ENCODE results near the gene PI4KA. TPM values are rescaled to one million over a fixed set of nuclear protein-coding genes. Genes with fewer than 3 reads are reported as not detected.

PI4KA gene
- total RNA-seq, 1 experiment from 2014 or later = 65.8 TPM

- H3T11ph ChIP-seq (ENCODE audit: low read length) = no peak overlapping the region
- no peak overlapping the region for H2BK120ac ChIP-seq (ENCODE audit: low read depth, low read length, poor library complexity, severe bottlenecking)
- no peak overlapping the region for H2BK20ac ChIP-seq (ENCODE audit: low read depth, low read length, poor library complexity, severe bottlenecking)
- H3K27ac ChIP-seq (ENCODE audit: insufficient read length, low read depth, low read length) = no peak overlapping the region
- H3K9me3 Mint-ChIP-seq = no peaks in the 10 kb centered on the region
- no peak overlapping the region for H3K4ac ChIP-seq (ENCODE audit: low read depth, low read length)
- no peaks in the 10 kb centered on the region for H4K20me1 ChIP-seq (ENCODE audit: control insufficient read depth, insufficient read depth, insufficient read length)
- H2BK5ac ChIP-seq (ENCODE audit: insufficient read length, low read length) = no peak overlapping the region
- H3K4me1 ChIP-seq (ENCODE audit: insufficient read depth, low read length) = no peaks in the 10 kb centered on the region
- H3K23me2 ChIP-seq (ENCODE audit: insufficient read length, low read depth, low read length, poor library complexity, severe bottlenecking) = no peaks in the 10 kb centered on the region
- H4K91ac ChIP-seq (ENCODE audit: insufficient read length, low read depth, low read length) = no peak overlapping the region
- no peak overlapping the region for H4K8ac ChIP-seq (replicated peaks; ENCODE audit: insufficient read length, low read depth, low read length)
- DNase-seq = no peak
- H3K18ac ChIP-seq (ENCODE audit: insufficient read length, low read depth, low read length) = no peak overlapping the region
- no peak overlapping the region for H2AK5ac ChIP-seq (ENCODE audit: insufficient read length, low read length)
- no peak overlapping the region for H4K5ac ChIP-seq (ENCODE audit: insufficient read length, low read depth, low read length)
- H3K4me3 Mint-ChIP-seq = no peak overlapping the region
- TF ChIP-seq CTCF (conservative IDR thresholded peaks at IDR 0.05) = no peak
- H3K27ac Mint-ChIP-seq = peak overlapping the region in 1 of 3 experiments; percentile 66; a peak in 2 of 7 replicates
- H3K27me3 ChIP-seq (ENCODE audit: insufficient read depth, low read length) = no peaks in the 10 kb centered on the region
- H3K56ac ChIP-seq (ENCODE audit: insufficient read length, low read depth, low read length) = no peak overlapping the region
- no peaks in the 10 kb centered on the region for H3K27me3 Mint-ChIP-seq (ENCODE audit: low read depth)
- no peak overlapping the region for H3K14ac ChIP-seq (ENCODE audit: insufficient read depth, low read length)
- H2BK12ac ChIP-seq (ENCODE audit: insufficient read length, low read depth, low read length) = no peak overlapping the region
- peaks cover 3 to 4% of the 10 kb centered on the region in 2 experiments; a peak in 1 of 4 replicates for H3K4me1 Mint-ChIP-seq
- no peak overlapping the region for H2AFZ ChIP-seq (ENCODE audit: low read length)
- no peaks in the 10 kb centered on the region for H3K9me3 ChIP-seq (ENCODE audit: control insufficient read depth, low read depth, low read length)
- no peaks in the 10 kb centered on the region for H3K79me1 ChIP-seq (ENCODE audit: insufficient read depth, low read depth, low read length, poor library complexity, severe bottlenecking)
- H3K23ac ChIP-seq (ENCODE audit: insufficient read length, low read depth, low read length) = no peak overlapping the region
- H3K79me2 ChIP-seq (ENCODE audit: insufficient read depth, low read length) = no peaks in the 10 kb centered on the region
- peaks cover 3 to 58% (median 25%) of the 10 kb centered on the region in 3 experiments; a peak in 5 of 7 replicates for H3K36me3 Mint-ChIP-seq (ENCODE audit: insufficient read depth in 1 of 3, low read depth in 3 of 3)
- no peak overlapping the region for H2BK15ac ChIP-seq (ENCODE audit: low read depth, low read length)
- no peak overlapping the region for H3K4me2 ChIP-seq (ENCODE audit: insufficient read depth, insufficient read length, low read length)
- H3K9ac ChIP-seq (ENCODE audit: extremely low read depth, insufficient read length, low read length) = no peak overlapping the region
- no CpG with 5 or more reads among the region's 8 CpGs for WGBS (ENCODE audit: extremely low coverage, insufficient read length, low lambda C conversion rate)
Measured at GRCh38 chr22:20885017-20885556, 26.5 kb upstream of the PI4KA start.
